NCI-H1694 (cell line): Measurements from ENCODE around the gene SREK1.
A peak's percentile ranks its signal among the peaks of the same experiment; 100 is the strongest.

Experiments used
- DNase-seq: peaks from one replicate; lab custom pipeline; 2025; lab: John Stamatoyannopoulos, UW

The SREK1 gene

DNA sequence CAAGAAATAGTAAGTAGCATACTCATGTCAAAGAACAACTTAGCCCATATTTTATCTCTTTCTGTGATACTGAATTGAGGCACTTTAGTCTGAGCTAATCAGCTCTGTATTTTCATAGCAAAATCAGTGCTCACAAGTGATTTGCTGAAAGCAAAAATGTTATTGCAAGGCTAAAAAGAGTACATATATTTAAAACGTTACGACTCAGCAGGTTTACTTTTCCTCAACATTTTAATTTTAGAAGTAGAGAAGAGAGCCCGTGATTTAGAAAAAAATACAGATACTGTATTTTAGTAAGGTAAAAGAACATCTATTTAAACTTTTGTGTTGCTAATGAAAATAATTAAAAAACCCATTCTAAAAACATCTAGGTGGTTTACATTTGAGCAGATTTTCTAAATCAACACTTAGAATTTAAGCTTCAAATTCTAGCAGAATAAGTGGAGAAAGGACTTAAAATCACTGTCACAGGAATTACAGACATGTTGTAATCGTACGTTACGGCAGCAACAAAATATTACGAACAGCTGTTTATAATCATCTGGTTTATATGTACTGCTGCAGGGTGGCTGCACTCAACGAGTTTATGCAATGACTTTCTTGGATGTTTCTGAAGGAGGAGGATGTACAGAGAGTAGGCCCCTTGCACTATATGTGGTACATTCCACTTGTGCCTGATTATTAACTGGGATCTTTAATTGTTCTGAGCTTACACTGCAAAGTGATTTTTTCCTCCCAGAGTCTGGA lies 20.1 kb downstream of the SREK1 start:
- DNase-seq, result no peak

DNA sequence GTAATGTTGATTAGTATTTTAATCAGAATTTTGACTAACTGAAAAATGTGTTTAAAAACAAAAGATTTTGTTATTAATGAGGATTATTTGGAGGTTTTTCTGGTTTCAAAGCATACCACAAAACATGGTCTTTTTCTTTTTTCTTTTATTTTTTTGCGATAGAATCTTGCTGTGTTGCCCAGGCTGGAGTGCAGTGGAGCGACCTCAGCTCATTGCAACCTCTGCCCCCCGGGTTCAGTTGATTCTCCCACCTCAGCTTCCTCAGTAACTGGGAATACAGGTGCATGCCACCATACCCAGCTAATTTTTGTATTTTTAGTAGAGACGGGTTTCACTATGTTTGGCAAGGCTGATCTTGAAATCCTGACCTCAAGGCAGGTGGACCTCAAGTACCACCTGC lies 24.1 kb downstream of the SREK1 start:
- no peak for DNase-seq

DNA sequence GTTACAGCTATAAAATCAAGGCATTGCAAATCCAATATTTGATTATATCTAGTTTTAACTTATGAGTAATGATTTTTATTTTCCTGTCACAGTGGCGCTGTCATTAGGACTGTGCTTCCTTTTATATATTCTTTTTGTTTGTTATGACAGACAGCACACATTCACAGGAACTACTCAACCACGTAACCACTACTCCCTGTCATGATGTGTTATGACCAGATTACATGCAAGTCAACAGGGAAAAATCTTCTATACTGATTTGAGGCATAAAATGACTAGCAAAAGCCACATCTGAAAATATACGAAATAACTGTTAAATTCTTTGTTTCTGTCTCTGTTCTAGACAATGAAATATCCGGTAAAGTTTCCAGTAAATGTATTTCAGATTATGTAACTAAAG lies 25.4 kb downstream of the SREK1 start:
- no peak for DNase-seq

DNA sequence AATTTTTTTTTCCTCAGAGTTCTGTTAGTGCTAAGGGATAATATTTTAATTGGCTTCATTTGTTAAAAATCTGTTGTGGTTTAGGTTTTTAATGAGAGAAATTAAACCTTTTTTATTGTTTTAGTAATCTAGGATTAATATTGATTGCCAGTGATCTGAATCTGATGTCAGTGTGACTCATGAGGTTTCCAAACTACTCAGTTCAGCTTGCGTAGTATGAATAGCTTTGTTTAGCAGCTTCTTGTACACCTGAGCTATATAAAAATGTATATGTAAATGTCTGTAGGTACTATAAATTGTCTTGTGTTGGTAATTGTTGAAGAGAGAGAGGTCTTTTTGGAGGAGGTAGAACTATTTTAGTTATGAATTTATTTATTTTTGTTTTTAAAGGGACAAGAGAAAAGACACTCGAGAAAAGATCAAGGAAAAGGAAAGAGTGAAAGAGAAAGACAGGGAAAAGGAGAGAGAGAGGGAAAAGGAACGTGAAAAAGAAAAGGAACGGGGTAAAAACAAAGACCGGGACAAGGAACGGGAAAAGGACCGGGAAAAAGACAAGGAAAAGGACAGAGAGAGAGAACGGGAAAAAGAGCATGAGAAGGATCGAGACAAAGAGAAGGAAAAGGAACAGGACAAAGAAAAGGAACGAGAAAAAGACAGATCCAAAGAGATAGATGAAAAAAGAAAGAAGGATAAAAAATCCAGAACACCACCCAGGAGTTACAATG lies 26.3 kb downstream of the SREK1 start:
- no peak for DNase-seq

DNA sequence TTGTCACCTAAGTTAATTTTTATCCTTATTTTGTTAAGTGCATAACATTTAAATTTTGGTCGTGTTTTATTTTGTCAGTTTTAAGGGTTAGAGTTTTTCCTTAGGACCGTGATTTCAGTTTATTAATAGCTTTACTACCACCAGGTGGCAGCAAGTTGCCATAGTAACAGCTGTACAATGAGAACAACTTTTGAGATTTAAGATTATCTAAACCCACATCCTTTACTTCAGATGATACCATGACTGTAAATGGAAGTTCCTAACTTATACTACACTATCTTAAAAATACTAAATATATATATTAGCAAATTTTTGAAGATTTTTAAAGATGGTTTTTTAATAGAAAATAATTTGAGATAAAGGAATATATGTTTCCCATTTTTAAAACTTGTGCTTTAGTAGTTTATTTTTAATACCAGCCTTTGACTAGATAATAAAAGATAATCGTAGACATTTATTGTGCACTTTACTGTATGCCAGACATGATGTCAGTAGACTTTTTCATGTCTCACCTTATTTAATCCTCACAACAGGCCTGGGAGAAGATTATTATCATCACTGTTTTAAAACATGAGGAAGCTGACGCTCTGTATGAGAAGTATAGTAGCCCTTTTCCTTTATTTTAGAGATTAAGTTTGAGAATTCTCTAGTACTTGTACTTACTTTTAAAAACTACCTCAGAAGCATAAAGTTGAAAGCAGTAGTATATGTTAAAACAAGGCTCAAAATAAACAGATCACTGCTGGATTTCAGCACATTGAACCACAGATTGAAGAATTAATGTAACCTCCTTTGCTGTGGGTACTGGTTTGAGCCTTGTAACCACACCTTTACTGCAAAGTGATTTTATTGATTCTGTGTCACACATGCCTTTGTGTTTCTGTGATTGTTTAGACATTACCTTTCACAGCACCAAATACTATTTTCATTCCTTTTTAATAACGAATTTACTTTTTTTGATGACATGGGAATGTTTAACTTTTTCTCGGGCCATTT lies 27.5 kb downstream of the SREK1 start:
- peak; percentile 10 for DNase-seq

DNA sequence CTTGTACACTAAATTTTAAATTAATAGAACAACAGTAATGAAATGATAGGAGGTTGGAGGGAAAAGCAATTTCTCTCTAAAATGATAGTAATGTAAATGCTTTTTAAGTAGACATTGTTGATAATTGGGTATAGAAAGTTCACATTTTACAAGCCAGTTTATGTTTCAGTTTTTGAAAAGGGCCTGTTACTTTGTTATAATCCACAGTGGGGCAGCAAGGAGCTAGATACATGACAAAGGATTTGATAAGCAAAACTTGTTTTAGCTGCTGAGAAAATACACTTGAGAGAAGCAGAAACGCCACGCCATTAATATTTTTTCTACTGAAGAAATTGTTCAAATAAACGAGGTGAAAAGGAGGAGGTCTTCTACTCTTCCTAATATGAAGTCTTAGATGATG lies 30.2 kb downstream of the SREK1 start:
- no peak for DNase-seq

DNA sequence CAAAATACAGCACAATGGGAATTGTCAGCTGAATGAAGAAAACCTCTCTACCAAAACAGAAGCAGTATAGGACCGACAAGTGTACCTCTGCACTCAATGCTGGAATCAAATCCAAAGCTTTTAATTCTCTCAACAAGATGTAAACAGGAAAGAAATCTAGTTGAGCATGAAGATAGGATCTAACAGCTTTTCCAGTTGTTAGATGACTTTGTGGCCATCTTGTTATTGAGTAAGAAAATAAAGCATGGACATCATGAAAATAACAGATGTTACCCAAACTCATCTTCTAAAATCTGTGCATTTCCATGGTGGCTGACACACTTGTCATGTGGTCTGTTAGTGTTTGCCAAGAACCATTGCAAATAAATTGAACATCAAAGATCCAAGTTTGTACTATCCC lies 34.7 kb downstream of the SREK1 start:
- DNase-seq, result no peak

DNA sequence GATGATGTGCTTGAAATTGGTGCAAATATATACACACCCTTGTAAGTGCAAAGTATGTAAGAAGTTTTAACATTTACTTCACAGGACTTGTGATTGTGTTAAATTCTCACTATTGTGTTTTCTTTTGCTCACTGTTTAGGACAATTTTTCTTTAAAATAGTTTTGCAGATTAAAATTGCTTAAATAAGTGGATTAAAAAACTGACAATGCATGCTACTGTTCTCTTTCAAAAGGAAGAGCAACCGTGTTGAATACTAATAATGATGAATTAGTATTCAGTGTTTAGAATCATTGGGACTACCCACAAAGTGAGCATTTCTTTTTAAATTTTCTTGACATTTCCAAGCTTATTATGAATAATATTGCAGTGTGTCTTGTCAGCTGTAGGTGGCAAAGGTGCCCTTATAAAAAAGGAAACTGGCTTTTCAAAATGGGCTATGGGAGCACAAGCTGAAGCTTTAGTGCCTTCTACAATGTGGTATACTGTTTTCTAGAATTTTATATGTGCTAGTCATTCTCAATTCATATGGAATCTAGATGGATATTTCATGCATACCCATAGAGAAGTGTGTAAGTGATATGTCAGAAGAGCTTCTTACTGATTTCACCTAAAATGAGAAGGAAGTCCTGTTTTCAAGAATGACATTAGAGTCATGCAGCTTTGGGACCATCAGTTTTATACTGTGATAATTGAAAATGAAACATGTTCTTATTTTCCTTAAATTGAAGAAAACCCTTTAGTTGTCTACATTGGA lies 35.4 kb downstream of the SREK1 start:
- no peak for DNase-seq

DNA sequence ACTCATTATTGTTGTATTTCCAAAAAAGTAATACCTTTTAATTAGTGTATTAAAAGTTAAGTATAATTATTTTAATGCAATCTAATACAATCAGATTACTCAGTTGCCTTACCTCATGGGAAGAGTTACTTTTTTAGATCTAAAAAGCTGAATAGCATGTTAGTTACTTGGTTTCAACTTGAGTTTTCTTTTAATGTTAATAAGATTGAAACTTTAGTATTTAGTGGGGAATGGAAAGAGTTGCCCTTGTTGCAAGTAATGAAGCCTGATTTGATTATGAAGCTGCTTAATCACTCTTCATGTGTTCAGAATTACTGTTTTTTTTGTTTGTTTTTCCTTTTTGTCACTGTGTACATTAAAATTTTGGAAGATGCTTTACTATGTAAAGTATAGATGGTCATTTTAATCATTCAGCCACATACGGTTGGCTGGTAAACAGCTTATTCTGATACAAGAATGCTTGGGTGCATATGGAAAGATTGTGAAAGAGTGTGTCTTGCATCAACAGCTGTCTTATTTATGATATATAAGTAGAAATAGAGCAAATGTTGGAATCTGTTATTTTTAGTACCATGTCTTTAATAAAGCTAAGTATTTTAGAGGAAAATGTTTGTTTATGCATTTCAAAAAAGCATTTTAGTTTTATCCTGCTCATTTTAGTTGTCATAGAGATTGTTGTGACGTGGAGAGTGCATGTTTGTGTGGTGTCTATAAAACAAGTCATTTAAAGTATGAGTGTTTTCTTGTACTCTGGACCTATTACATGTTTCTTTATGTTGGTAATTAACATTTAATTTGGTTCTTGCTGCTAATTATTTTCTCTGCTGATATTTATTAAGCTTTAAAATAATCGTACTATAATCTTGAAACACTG lies 36.4 kb downstream of the SREK1 start:
- no peak for DNase-seq

DNA sequence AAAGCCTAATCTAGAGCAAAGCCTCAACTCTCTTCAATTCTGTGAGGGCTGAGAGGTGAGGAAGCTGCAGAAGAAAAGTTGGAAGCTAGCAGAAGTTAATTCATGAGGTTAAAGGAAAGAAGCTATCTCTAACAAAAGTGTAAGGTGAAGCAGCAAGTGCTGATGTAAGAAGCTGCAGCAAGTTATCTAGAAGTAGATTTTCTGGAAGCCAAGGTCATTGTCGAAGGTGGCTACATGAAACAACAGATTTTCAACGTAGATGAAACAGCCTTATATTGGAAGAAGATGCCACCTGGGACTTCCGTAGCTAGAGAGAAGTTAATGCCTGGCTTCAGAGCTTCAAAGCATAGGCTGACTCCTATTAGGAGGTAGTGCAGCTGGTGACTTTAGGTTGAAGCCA lies 42.0 kb downstream of the SREK1 start:
- no peak for DNase-seq

DNA sequence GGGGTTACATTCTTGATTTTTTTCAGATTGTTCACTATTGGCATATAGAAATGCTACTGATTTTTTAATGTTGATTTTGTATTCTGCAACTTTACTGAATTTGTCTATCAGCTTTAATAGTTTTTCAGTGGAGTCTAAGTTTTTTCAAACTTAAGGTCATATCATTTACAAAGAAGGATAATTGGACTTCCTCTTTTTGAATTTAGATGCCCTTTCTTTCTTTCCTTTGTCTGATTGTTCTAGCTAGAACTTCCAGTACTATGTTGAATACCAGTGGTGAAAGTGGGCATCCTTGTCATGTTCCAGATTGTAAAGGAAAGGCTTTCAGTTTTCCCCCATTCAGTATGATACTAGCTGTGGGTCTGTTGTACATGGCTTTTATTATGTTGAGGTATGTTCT lies 49.3 kb downstream of the SREK1 start:
- DNase-seq, result no peak

DNA sequence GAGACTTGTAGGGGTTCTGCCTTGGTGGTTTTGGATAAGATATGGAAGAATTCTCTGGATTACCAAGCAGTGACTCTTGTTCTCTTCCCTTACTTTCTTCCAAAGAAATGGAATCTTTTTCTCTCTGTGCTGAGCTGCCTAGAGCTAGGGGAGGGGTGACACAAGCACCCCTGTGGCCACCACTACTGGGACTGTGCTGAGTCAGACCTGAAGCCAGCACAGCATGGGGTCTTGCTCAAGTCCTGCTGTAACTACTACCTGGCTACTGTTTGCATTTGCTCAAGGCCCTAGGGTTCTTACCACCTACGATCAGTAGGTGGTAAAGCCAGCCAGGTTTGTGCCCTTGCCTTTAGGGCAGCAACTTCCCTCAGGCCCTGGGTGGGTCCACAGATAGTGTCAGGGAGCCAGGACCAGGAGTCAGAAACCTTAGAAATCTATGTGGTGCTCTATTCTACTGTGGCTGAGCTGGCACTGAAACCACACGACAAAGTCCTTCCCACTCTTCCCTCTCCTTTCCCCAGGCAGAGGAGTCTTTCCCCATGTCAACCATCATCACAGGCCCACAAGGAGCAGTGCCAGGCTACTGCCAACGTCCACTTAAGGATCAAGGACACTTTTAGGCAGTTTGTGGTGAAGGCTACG lies 53.8 kb downstream of the SREK1 start:
- no peak for DNase-seq

DNA sequence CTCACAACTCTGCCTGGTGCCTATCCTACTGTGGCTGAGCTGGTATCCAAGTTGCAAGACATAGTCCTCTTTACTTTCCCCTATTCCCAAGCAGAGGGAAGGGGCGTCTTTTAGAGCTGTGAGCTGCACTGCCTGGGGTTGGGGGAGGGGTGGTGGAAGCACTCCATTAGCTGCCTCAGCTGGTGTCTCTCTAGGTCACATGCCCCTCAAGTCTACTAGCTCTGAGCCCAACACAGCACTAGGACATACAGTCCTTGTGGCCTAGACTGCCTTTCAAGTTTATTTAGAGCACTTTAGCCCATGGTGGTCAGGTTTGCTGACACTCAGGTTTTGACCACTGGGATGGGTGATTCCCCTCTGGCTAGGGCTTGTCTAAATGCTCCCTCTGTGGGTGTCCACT lies 54.7 kb downstream of the SREK1 start:
- DNase-seq, result no peak

DNA sequence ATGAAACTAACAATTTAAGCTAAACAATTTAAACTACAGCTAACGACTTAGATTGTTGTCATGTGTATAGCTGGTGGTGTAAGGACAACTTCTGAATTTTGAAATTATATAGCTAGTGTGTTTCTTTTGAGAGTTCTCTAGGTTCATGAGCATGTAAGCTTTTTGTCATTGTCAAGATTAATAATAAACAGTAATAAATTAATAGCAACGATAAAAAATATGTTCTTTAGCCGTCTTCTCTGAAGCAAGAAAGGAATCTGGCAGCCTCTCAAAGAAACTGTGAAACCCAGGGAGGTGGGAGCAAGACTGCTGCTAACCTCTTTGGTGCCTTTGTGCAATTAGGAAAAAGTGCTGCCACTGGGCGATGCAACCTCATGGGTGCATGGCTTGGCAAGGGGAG lies 59.4 kb downstream of the SREK1 start:
- no peak for DNase-seq

DNA sequence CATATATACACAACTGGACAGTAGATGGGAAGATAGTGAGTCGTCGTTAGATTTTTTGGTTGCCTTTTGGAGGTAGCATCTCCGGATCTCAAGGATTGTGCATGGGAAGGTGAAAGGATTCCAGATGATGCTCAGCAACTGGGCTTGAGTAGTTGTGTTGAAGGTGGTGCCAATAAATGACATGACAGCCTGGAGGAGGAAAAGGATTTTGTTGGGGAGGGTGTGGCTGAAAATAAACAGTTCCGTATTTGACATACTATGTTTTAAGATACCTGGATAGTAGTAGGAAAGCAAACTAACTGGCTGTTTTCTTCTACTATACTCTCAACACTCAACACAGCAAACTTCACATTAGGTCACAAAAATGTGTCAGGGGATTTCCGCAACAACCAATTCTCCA lies 62.4 kb downstream of the SREK1 start:
- DNase-seq, result no peak

DNA sequence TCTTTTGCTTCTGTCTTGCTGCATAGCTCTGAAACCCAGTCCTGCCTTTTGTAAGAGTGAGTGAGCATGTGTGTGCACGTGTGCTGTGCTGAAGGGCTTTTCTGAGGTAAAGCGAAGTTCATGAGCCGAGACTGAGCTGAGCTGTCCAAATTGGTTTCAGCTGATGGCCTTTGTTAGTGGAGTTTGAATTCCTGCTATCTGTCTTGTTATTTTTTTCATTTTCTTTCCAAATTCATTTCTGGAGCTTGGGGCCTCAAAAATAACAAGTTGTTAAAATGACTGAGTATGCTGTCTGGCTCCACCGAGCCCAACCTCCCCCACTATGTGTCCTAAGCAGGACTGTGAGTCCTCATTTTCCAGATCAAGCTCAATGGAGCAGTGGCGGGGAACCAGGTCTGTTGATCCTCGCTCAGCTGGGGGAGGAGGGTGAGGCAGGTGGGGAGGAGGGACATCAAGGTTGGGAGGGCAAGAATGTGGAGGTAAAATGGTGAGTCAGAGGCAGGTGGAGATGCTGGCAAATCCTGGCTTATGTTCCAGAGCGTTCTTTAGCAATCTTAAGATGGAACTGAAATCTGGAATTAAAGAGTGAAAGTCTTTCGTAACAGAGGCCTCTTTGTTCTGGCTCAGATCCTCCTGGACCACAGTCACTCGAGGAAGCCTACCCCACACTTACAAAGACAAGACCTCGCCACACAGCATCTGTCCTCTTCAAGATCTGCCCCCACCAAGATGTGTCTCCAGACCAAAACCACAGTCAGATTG lies 63.9 kb downstream of the SREK1 start:
- no peak for DNase-seq

DNA sequence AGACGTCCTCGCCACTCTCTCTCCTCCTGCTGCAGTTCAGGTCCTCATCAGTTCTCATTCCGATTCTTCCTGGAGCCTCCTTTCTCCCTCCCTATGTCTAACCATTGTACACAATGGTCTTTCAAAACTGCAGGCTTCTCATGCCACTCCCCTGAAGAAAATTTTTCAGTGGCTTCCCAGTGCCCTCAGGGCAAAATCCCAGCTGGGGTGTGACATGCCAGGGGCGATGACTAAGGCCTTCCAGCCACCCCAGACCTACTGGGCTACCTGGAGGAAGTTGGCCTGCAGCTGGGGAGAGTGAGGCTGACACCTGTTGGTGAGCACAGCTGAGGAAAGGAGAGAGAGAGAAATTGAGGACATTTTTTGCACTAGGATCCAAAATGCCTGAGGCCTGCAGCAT lies 65.2 kb downstream of the SREK1 start:
- DNase-seq, result no peak

DNA sequence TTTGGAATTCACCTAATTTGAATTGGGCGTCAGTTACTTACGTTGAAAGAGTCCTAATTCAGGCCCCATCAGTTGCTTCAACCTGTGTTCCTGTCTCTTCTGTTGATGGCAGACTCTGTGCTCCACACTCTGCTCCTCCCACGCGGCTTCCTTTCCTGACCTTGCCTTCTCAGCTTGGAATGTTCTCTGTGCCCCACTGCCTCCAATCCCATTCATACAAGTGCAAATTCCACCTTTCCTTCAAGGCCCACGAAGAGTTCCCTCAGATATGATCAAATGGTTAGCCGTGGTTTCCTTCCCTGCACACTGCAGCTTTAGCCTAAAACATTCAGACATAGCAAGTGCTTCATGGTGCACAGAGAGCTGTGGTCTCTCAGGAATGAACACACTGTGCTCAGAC lies 65.7 kb downstream of the SREK1 start:
- no peak for DNase-seq

DNA sequence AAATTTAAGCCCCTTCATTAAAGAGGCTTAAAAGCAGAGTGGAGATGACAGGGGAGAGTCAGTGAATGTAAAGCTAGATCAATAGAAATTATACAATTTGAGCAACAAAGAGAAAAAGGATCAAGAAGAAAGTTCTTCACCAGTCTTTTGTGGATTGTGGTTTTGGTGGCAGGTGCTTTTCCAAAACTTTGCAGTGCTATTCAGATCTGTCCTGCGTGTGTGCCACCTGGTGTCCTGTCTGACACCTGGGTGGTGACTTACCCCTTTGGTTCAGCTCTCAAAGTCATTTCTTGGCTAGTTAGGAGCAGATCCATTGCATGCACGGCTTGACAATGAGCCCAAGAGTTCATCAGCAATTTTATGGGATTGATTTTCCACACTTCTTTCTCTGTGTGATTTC lies 69.4 kb downstream of the SREK1 start:
- no peak for DNase-seq

DNA sequence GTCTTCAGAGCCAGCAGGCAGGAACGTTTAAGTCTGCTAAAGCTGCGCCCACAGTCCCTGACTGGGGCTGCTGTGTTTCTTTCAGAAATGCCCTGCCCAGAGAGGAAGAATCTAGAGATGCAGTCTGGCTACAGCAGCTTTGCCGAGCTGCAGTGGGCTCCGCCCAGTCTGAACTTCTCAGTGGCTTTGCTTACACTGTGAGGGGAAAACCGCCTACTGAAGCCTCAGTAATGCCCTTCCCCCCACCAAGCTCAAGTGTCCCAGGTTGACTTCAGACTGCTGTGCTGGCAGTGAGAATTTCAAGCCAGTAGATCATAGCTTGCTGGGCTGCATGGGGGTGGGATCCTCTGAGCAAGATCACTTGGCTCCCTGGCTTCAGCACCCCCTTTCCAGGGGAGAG lies 78.4 kb downstream of the SREK1 start:
- no peak for DNase-seq
